NCI-H460 (cell line): Measurements from ENCODE around the gene AOAH. TPM values are rescaled to one million over a fixed set of nuclear protein-coding genes. Genes with fewer than 3 reads are reported as not detected.

Experiments
- DNase-seq: peaks from one replicate; pipeline ENCODE4 v3.0.0-alpha.2; 2016; ENCODE audit warnings: low read depth; ENCODE audit errors: extremely low read depth
- total RNA-seq: library from RNA; depleted of rRNA; stranded (reverse); fragments of >200 nt; shearing (Covaris generic); gene quantifications from 2 replicates; pipeline ENCODE4 v1.2.3, GENCODE V29; 2014

AOAH gene
- total RNA-seq, 1 experiment from 2014 or later: 0.10 TPM

GRCh38 chr7:36605261-36606051, 118.8 kb downstream of the AOAH start:
- DNase-seq: no peak

GRCh38 chr7:36604806-36605205, 119.5 kb downstream of the AOAH start:
- DNase-seq: no peak

- DNase-seq: no peak
These were observed 121.1 kb downstream of the AOAH start for GRCh38 chr7:36602934-36603887.

GRCh38 chr7:36602511-36602910, 121.8 kb downstream of the AOAH start:
- no peak for DNase-seq

- DNase-seq: no peak
These were observed 122.7 kb downstream of the AOAH start for GRCh38 chr7:36601601-36602000.

- DNase-seq: no peak
These were observed 123.3 kb downstream of the AOAH start for GRCh38 chr7:36600869-36601530.

- no peak for DNase-seq
These were observed 124.0 kb downstream of the AOAH start for GRCh38 chr7:36600314-36600682.

- DNase-seq: no peak
These were observed 124.5 kb downstream of the AOAH start for GRCh38 chr7:36599645-36600313.

- DNase-seq: no peak
These were observed 126.1 kb downstream of the AOAH start for GRCh38 chr7:36598054-36598674.

- DNase-seq: no peak
These were observed 127.1 kb downstream of the AOAH start for GRCh38 chr7:36597090-36597773.

GRCh38 chr7:36594445-36594844, 129.8 kb downstream of the AOAH start:
- no peak for DNase-seq

- DNase-seq: no peak
These were observed 132.7 kb downstream of the AOAH start for GRCh38 chr7:36591636-36592035.

- no peak for DNase-seq
These were observed 134.9 kb downstream of the AOAH start for GRCh38 chr7:36589391-36589790.

- DNase-seq: no peak
These were observed 141.0 kb downstream of the AOAH start for GRCh38 chr7:36583318-36583717.

- DNase-seq: no peak
These were observed 148.5 kb downstream of the AOAH start for GRCh38 chr7:36575832-36576231.

GRCh38 chr7:36573066-36573465, 151.2 kb downstream of the AOAH start:
- DNase-seq: no peak

GRCh38 chr7:36571190-36571560, 153.1 kb downstream of the AOAH start:
- no peak for DNase-seq

GRCh38 chr7:36570528-36571189, 153.6 kb downstream of the AOAH start:
- DNase-seq: no peak

GRCh38 chr7:36568452-36568849, 155.8 kb downstream of the AOAH start:
- DNase-seq: no peak
